MM.1S (cell line): ENCODE measurements around the gene TBC1D20.
"Not testable (repeated sequence)": the region's sequence is repeated elsewhere in the genome, so short reads cannot be mapped to it uniquely, and the experiment has no call there.

Experiments used
- DNase-seq: peaks from one replicate; pipeline ENCODE4 v3.0.0-alpha.2; 2015
- H2AFZ ChIP-seq: fragments of 300-600 bp; sonication (generic); 2 replicates; pipeline ENCODE4 v1.6.0; 2016; ENCODE audit warnings: antibody characterized with exemption, low read length
- H3F3A ChIP-seq: fragments of 300-600 bp; sonication (generic); 2 replicates; pipeline ENCODE4 v1.6.1; 2016; ENCODE audit warnings: mild to moderate bottlenecking, antibody characterized with exemption, low read length, moderate library complexity, mixed read lengths; ENCODE audit not compliant: insufficient read depth
- H3K27ac ChIP-seq: fragments of 300-600 bp; sonication (generic); 2 replicates; pipeline ENCODE4 v1.5.1; 2016; ENCODE audit warnings: mild to moderate bottlenecking, low read length
- H3K27me3 ChIP-seq: fragments of 300-600 bp; sonication (generic); replicated peaks from 2 replicates; pipeline ENCODE4 v1.6.0; 2016; ENCODE audit warnings: low read length; ENCODE audit not compliant: insufficient read depth
- H3K36me3 ChIP-seq: fragments of 300-600 bp; sonication (generic); replicated peaks from 2 replicates; pipeline ENCODE4 v1.6.1; 2016; ENCODE audit warnings: mild to moderate bottlenecking, low read length, mixed read lengths; ENCODE audit not compliant: insufficient read depth
- H3K4me1 ChIP-seq: fragments of 300-600 bp; sonication (generic); 2 replicates; pipeline ENCODE4 v1.6.1; 2016; ENCODE audit warnings: low read length, mixed read lengths
- H3K4me2 ChIP-seq: fragments of 300-600 bp; sonication (generic); 2 replicates; pipeline ENCODE4 v1.6.0; 2016; ENCODE audit warnings: low read depth, low read length
- H3K4me3 ChIP-seq: fragments of 300-600 bp; sonication (generic); 2 replicates; pipeline ENCODE4 v1.5.1; 2016; ENCODE audit warnings: low read length, mixed read lengths
- H3K79me2 ChIP-seq: fragments of 300-600 bp; sonication (generic); 2 replicates; pipeline ENCODE4 v1.6.1; 2016; ENCODE audit warnings: mixed run types, low read length, mixed read lengths
- H3K9ac ChIP-seq: fragments of 300-600 bp; sonication (generic); 2 replicates; pipeline ENCODE4 v1.6.1; 2016; ENCODE audit warnings: low read length, mixed read lengths
- H3K9me2 ChIP-seq: fragments of 300-600 bp; sonication (generic); replicated peaks from 2 replicates; pipeline ENCODE4 v1.6.1; 2016; ENCODE audit warnings: mild to moderate bottlenecking, low read length, mixed read lengths; ENCODE audit not compliant: insufficient read depth
- H3K9me3 ChIP-seq: fragments of 300-600 bp; sonication (generic); replicated peaks from 2 replicates; pipeline ENCODE4 v1.6.1; 2016; ENCODE audit warnings: mild to moderate bottlenecking, low read length, mixed read lengths; ENCODE audit not compliant: insufficient read depth
- H4K20me1 ChIP-seq: fragments of 300-600 bp; sonication (generic); 2 replicates; pipeline ENCODE4 v1.6.1; 2016; ENCODE audit warnings: mild to moderate bottlenecking, low read length, moderate library complexity, mixed read lengths; ENCODE audit not compliant: insufficient read depth
- EZH2 ChIP-seq: fragments of 300-600 bp; sonication (generic); optimal IDR thresholded peaks from 2 replicates; pipeline ENCODE3; 2017; ENCODE audit warnings: low read depth, mild to moderate bottlenecking, antibody characterized with exemption, low read length, mixed read lengths
- EZH2phosphoT487 ChIP-seq: fragments of 300-600 bp; sonication (generic); IDR thresholded peaks from 2 replicates; pipeline ENCODE4 v1.6.1; 2018; ENCODE audit warnings: antibody characterized with exemption, low read length
- TF ChIP-seq, protein P1 (sequence below): fragments of 300-600 bp; sonication (generic); IDR thresholded peaks from 2 replicates; pipeline ENCODE4 v1.5.1; 2016; ENCODE audit warnings: antibody characterized with exemption, low read length, mixed read lengths

The TBC1D20 gene

GRCh38 chr20:388034-388994 lies 74.0 kb downstream of the TBC1D20 start:
- no peaks in the 10 kb centered on the region for H3K9me2 ChIP-seq
- H3K9me3 ChIP-seq, result no peaks in the 10 kb centered on the region
- H3K9ac ChIP-seq, result no peak overlapping the region
- no peak overlapping the region for H3K4me3 ChIP-seq
- no peaks in the 10 kb centered on the region for H4K20me1 ChIP-seq
- DNase-seq, result no peak
- H3K79me2 ChIP-seq, result peaks cover 30% of the 10 kb centered on the region
- no peak overlapping the region for H2AFZ ChIP-seq
- no peaks in the 10 kb centered on the region for H3F3A ChIP-seq
- H3K27ac ChIP-seq, result no peak overlapping the region
- no peak for TF ChIP-seq EZH2
- TF ChIP-seq, protein P1, sequence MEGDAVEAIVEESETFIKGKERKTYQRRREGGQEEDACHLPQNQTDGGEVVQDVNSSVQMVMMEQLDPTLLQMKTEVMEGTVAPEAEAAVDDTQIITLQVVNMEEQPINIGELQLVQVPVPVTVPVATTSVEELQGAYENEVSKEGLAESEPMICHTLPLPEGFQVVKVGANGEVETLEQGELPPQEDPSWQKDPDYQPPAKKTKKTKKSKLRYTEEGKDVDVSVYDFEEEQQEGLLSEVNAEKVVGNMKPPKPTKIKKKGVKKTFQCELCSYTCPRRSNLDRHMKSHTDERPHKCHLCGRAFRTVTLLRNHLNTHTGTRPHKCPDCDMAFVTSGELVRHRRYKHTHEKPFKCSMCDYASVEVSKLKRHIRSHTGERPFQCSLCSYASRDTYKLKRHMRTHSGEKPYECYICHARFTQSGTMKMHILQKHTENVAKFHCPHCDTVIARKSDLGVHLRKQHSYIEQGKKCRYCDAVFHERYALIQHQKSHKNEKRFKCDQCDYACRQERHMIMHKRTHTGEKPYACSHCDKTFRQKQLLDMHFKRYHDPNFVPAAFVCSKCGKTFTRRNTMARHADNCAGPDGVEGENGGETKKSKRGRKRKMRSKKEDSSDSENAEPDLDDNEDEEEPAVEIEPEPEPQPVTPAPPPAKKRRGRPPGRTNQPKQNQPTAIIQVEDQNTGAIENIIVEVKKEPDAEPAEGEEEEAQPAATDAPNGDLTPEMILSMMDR, result no peak
- TF ChIP-seq EZH2phosphoT487, result no peak
- no peak overlapping the region for H3K4me2 ChIP-seq
- no peaks in the 10 kb centered on the region for H3K4me1 ChIP-seq
- H3K36me3 ChIP-seq, result peaks cover 2% of the 10 kb centered on the region; the same call in 1 of the 2 replicates
- H3K27me3 ChIP-seq, result no peaks in the 10 kb centered on the region

DNA sequence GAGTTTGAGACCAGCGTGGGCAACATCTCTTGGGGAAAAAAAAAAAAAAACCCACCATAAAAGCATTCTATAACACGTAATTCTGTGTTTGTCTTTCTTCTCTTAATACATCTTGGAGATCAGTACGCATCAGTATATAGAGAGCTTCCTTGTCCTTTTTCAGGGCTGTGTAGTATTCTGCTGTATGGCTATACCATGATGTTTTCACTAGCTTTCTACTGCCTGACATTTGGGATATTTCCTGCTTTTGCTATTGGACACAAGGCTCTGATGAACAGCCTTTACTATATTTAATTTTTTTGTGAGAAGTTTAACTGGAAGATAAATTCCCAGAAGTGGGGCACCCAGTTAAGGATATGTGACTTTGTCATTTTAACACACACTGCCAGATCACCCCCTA lies 74.8 kb downstream of the TBC1D20 start:
- Histone ChIP-seq H3K79me2 (peaks cover 38% of the 10 kb centered on the region), H3K9me3 (no peaks in the 10 kb centered on the region), H3F3A (no peaks in the 10 kb centered on the region), H3K9me2 (no peaks in the 10 kb centered on the region), H3K4me1 (peaks cover 5% of the 10 kb centered on the region), H3K27ac (no peak overlapping the region), H4K20me1 (peaks cover 6% of the 10 kb centered on the region; the same call in 1 of the 2 replicates), H3K9ac (no peak overlapping the region), H3K27me3 (no peaks in the 10 kb centered on the region), H3K4me3 (no peak overlapping the region), H3K4me2 (no peak overlapping the region), H3K36me3 (peaks cover 2% of the 10 kb centered on the region; the same call in 1 of the 2 replicates), H2AFZ (no peak overlapping the region)
- no peak for DNase-seq
- TF ChIP-seq, protein P1, result no peak
- no peak for TF ChIP-seq EZH2
- no peak for TF ChIP-seq EZH2phosphoT487

DNA sequence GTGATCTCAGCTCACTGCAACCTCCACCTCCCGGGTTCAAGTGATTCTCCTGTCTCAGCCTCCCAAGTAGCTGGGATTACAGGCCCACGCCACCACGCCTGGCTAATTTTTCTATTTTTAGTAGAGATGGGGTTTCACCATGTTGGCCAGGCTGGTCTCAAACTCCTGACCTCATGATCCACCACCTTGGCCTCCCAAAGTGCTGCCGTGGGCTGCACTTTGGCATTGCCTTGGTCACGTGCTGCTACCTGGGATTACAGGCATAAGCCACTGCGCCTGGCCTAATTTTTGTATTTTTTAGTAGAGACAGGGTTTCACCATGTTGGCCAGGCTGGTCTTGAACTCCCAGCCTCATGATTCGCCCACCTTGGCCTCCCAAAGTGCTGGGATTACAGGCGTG lies 75.7 kb downstream of the TBC1D20 start:
- not testable (repeated sequence) for H2AFZ ChIP-seq, H3K4me2 ChIP-seq, H3K4me1 ChIP-seq, H3K9me2 ChIP-seq, H3K9me3 ChIP-seq, H3F3A ChIP-seq, H3K9ac ChIP-seq, H3K27me3 ChIP-seq, H3K4me3 ChIP-seq, H3K27ac ChIP-seq, H3K36me3 ChIP-seq, DNase-seq
- Histone ChIP-seq H4K20me1 (peaks cover 11% of the 10 kb centered on the region; the same call in 1 of the 2 replicates), H3K79me2 (peaks cover 44% of the 10 kb centered on the region)
